ENCODE data around the gene CDK14. TPM values are rescaled to one million over a fixed set of nuclear protein-coding genes. Genes with fewer than 3 reads are reported as not detected.
"Not testable (repeated sequence)": the region's sequence is repeated elsewhere in the genome, so short reads cannot be mapped to it uniquely, and the experiment has no call there.

The CDK14 gene
- total RNA-seq, 2 donors from 2014 or later, result 8.7 to 13.4 TPM

DNA sequence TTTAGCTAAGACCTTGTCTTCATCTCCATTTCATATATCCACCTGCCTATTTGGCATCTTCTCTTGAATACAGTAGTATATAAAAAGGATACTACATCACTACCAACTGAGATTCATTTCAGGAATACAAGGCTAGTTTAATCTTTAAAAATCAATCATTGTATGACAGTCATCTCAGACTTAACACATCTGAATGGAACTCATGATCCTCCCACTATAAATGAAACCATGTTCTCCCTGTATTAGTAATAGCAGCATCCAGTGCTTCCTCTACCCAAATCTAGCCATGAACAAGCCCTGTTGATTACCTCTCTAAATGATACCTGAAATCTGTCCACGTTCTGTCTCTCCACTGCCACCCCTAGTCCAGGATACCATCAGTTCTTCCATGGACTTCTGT lies 196.2 kb downstream of the CDK14 start:
- Mint-ChIP-seq H3K9me3 (peaks cover 40% of the 10 kb centered on the region), H3K4me1 (peaks cover 4% of the 10 kb centered on the region), H3K36me3 (ENCODE audit: low read depth) (peaks cover 28% of the 10 kb centered on the region), H3K4me3 (no peak overlapping the region), H3K27me3 (ENCODE audit: insufficient read depth) (no peaks in the 10 kb centered on the region), H3K27ac (no peak overlapping the region)
- no peaks in the 10 kb centered on the region for H3K4me1 ChIP-seq (ENCODE audit: control insufficient read depth, insufficient read depth, low read length)
- peaks cover 36% of the 10 kb centered on the region for H3K9me3 ChIP-seq (ENCODE audit: control insufficient read depth, low read length)
- 88 to 96% methylated on average over 1 of the region's 1 CpG for WGBS, 2 experiments (ENCODE audit: insufficient coverage in 1 of 2, insufficient read length in 1 of 2)
- DNase-seq, result no peak
- peaks cover 3% of the 10 kb centered on the region for H3K36me3 ChIP-seq (ENCODE audit: control insufficient read depth, insufficient read depth, low read length)
- no peak overlapping the region for H3K4me3 ChIP-seq (ENCODE audit: low read length)
- no peak overlapping the region for H3K27ac ChIP-seq (ENCODE audit: low read depth, low read length)
- TF ChIP-seq, protein P1, sequence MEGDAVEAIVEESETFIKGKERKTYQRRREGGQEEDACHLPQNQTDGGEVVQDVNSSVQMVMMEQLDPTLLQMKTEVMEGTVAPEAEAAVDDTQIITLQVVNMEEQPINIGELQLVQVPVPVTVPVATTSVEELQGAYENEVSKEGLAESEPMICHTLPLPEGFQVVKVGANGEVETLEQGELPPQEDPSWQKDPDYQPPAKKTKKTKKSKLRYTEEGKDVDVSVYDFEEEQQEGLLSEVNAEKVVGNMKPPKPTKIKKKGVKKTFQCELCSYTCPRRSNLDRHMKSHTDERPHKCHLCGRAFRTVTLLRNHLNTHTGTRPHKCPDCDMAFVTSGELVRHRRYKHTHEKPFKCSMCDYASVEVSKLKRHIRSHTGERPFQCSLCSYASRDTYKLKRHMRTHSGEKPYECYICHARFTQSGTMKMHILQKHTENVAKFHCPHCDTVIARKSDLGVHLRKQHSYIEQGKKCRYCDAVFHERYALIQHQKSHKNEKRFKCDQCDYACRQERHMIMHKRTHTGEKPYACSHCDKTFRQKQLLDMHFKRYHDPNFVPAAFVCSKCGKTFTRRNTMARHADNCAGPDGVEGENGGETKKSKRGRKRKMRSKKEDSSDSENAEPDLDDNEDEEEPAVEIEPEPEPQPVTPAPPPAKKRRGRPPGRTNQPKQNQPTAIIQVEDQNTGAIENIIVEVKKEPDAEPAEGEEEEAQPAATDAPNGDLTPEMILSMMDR (conservative IDR thresholded peaks at IDR 0.05), result no peak
- no peak overlapping the region for H3K9ac ChIP-seq (ENCODE audit: extremely low read depth, low read length, poor library complexity, severe bottlenecking)
- no peaks in the 10 kb centered on the region for H3K27me3 ChIP-seq (ENCODE audit: control insufficient read depth, insufficient read depth, low read length, poor library complexity, severe bottlenecking)

DNA sequence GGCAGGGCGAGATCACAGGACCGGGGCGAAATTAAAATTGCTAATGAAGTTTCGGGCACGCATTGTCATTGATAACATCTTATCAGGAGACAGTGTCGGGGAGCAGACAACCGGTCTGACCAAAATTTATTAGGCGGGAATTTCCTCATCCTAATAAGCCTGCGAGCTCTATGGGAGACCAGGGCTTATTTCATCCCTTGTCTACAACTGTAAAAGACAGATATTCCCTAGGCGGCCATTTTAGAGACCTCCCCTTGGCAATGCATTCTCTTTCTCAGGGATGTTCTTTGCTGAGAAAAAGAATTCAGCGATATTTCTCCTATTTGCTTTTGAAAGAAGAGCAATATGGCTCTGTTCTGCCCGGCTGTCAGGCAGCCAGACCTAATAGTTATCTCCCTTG lies 198.1 kb downstream of the CDK14 start:
- H3K4me1 ChIP-seq (ENCODE audit: control insufficient read depth, insufficient read depth, low read length); H3K27ac ChIP-seq (ENCODE audit: low read depth, low read length); H3K27me3 ChIP-seq (ENCODE audit: control insufficient read depth, insufficient read depth, low read length, poor library complexity, severe bottlenecking); H3K4me1 Mint-ChIP-seq; H3K27ac Mint-ChIP-seq; H3K36me3 ChIP-seq (ENCODE audit: control insufficient read depth, insufficient read depth, low read length); DNase-seq; H3K4me3 ChIP-seq (ENCODE audit: low read length); H3K9ac ChIP-seq (ENCODE audit: extremely low read depth, low read length, poor library complexity, severe bottlenecking); H3K27me3 Mint-ChIP-seq (ENCODE audit: insufficient read depth); H3K4me3 Mint-ChIP-seq: not testable (repeated sequence)
- peaks cover 28% of the 10 kb centered on the region for H3K36me3 Mint-ChIP-seq (ENCODE audit: low read depth)
- 96 to 97% methylated on average over 10 to 12 of the region's 12 CpGs for WGBS, 2 experiments (ENCODE audit: insufficient coverage in 1 of 2, insufficient read length in 1 of 2)
- peaks cover 36% of the 10 kb centered on the region for H3K9me3 ChIP-seq (ENCODE audit: control insufficient read depth, low read length)
- peaks cover 40% of the 10 kb centered on the region for H3K9me3 Mint-ChIP-seq

DNA sequence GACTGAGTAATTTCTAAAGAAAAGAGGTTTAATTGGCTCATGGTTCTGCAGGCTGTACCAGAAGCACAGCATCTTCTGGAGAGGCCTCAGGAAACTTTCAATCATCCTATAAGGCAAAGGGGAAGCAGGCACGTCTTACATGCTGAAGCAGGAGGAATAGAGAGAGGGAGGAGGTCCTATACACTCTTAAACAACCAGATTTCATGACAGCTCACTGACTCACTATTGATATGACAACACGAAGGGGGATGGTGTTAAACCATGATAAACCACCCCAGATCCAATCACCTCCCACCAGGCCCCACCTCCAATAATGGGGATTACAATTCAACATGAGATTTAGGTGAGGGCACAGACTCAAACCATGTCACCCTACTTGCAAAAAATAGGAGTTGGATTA lies 201.5 kb downstream of the CDK14 start:
- no peak overlapping the region for H3K4me3 Mint-ChIP-seq
- Histone ChIP-seq H3K27ac (ENCODE audit: low read depth, low read length) (no peak overlapping the region), H3K27me3 (ENCODE audit: control insufficient read depth, insufficient read depth, low read length, poor library complexity, severe bottlenecking) (no peaks in the 10 kb centered on the region), H3K4me3 (ENCODE audit: low read length) (no peak overlapping the region), H3K9ac (ENCODE audit: extremely low read depth, low read length, poor library complexity, severe bottlenecking) (no peak overlapping the region), H3K36me3 (ENCODE audit: control insufficient read depth, insufficient read depth, low read length) (peaks cover 3% of the 10 kb centered on the region), H3K4me1 (ENCODE audit: control insufficient read depth, insufficient read depth, low read length) (no peaks in the 10 kb centered on the region), H3K9me3 (ENCODE audit: control insufficient read depth, low read length) (peaks cover 30% of the 10 kb centered on the region)
- peaks cover 33% of the 10 kb centered on the region for H3K9me3 Mint-ChIP-seq
- no peaks in the 10 kb centered on the region for H3K27me3 Mint-ChIP-seq (ENCODE audit: insufficient read depth)
- TF ChIP-seq, protein P1 (conservative IDR thresholded peaks at IDR 0.05), result no peak
- H3K4me1 Mint-ChIP-seq, result no peaks in the 10 kb centered on the region
- H3K36me3 Mint-ChIP-seq (ENCODE audit: low read depth), result peaks cover 21% of the 10 kb centered on the region
- 97% methylated on average over 2 of the region's 2 CpGs; no CpG with 5 or more reads in 1 of the 2 experiments for whole genome bisulfite sequencing, 2 experiments (ENCODE audit: insufficient coverage in 1 of 2, insufficient read length in 1 of 2)
- no peak overlapping the region for H3K27ac Mint-ChIP-seq
- DNase-seq, result no peak

DNA sequence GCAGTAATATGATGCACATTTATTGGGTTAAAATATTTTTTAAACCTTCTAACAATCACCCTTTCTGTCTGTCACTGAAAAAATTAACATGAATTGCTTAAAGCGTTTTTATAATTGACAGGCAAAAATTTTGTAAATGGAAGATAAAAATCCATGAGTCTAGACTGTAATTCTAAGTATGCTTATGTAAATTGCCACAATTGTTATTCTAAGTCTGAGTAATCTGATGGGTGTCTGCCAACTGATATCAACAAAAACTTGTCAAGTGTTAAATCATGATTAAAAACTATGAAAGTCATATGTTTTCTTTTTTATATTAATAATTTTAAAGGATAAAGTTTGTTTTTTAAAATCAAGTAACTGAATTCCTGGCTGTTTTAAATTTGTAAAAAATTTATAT lies 208.2 kb downstream of the CDK14 start:
- Histone ChIP-seq H3K27ac (ENCODE audit: low read depth, low read length) (no peak overlapping the region), H3K9me3 (ENCODE audit: control insufficient read depth, low read length) (peaks cover 7% of the 10 kb centered on the region), H3K9ac (ENCODE audit: extremely low read depth, low read length, poor library complexity, severe bottlenecking) (no peak overlapping the region), H3K36me3 (ENCODE audit: control insufficient read depth, insufficient read depth, low read length) (no peaks in the 10 kb centered on the region), H3K4me3 (ENCODE audit: low read length) (no peak overlapping the region), H3K4me1 (ENCODE audit: control insufficient read depth, insufficient read depth, low read length) (no peaks in the 10 kb centered on the region), H3K27me3 (ENCODE audit: control insufficient read depth, insufficient read depth, low read length, poor library complexity, severe bottlenecking) (no peaks in the 10 kb centered on the region)
- no peaks in the 10 kb centered on the region for H3K4me1 Mint-ChIP-seq
- no peak for DNase-seq
- H3K27ac Mint-ChIP-seq, result no peak overlapping the region
- peaks cover 35% of the 10 kb centered on the region for H3K9me3 Mint-ChIP-seq
- H3K36me3 Mint-ChIP-seq (ENCODE audit: low read depth), result peaks cover 8% of the 10 kb centered on the region
- H3K4me3 Mint-ChIP-seq, result no peak overlapping the region
- 86% methylated on average over 1 of the region's 1 CpG; no CpG with 5 or more reads in 1 of the 2 experiments for whole genome bisulfite sequencing, 2 experiments (ENCODE audit: insufficient coverage in 1 of 2, insufficient read length in 1 of 2)
- H3K27me3 Mint-ChIP-seq (ENCODE audit: insufficient read depth), result no peaks in the 10 kb centered on the region
- TF ChIP-seq, protein P1 (conservative IDR thresholded peaks at IDR 0.05), result no peak

DNA sequence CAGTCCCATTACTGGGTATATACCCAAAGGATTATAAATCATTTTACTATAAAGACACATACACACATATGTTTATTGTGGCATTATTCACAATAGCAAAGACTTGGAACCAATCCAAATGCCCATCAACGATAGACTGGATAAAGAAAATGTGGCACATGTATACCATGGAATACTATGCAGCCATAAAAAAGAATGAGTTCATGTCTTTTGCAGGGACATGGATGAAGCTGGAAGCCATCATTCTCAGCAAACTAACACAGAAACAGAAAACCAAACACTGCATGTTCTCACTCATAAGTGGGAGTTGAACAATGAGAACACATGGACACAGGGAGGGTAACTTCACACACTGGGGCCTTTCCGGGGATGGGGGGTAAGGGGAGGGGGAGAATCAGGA lies 219.4 kb downstream of the CDK14 start:
- H3K4me3 ChIP-seq (ENCODE audit: low read length); H3K27ac ChIP-seq (ENCODE audit: low read depth, low read length); H3K4me3 Mint-ChIP-seq; H3K27me3 ChIP-seq (ENCODE audit: control insufficient read depth, insufficient read depth, low read length, poor library complexity, severe bottlenecking); H3K36me3 Mint-ChIP-seq (ENCODE audit: low read depth); H3K9ac ChIP-seq (ENCODE audit: extremely low read depth, low read length, poor library complexity, severe bottlenecking); H3K9me3 Mint-ChIP-seq; H3K27me3 Mint-ChIP-seq (ENCODE audit: insufficient read depth); H3K4me1 ChIP-seq (ENCODE audit: control insufficient read depth, insufficient read depth, low read length); DNase-seq; H3K27ac Mint-ChIP-seq; H3K36me3 ChIP-seq (ENCODE audit: control insufficient read depth, insufficient read depth, low read length); H3K9me3 ChIP-seq (ENCODE audit: control insufficient read depth, low read length); H3K4me1 Mint-ChIP-seq: not testable (repeated sequence)
- WGBS, 2 experiments (ENCODE audit: insufficient coverage in 1 of 2, insufficient read length in 1 of 2), result 80 to 95% methylated on average over 1 to 2 of the region's 2 CpGs
